Sigmoid colon (tissue), 7 donors: ENCODE measurements around the gene VAMP2. TPM values are rescaled to one million over a fixed set of nuclear protein-coding genes. Genes with fewer than 3 reads are reported as not detected.

ENCODE experiments used
- DNase-seq: peaks from one replicate; pipeline ENCODE4 v3.0.0-alpha.2; 2019
- H3K27ac ChIP-seq, 4 donors: fragments of 200-600 bp; sonication (generic); one replicate each; pipeline ENCODE4 v1.5.1; 2016 to 2019; ENCODE audit warnings: mild to moderate bottlenecking in 1 of 4
- H3K27me3 ChIP-seq, 3 donors: fragments of 200-600 bp; sonication (generic); one replicate each; pipeline ENCODE4 v1.5.1; 2019; ENCODE audit warnings: mild to moderate bottlenecking in 1 of 3
- H3K36me3 ChIP-seq, 4 donors: fragments of 200-600 bp; sonication (generic); one replicate each; pipeline ENCODE4 v1.5.1; 2016 to 2019
- H3K4me1 ChIP-seq, 4 donors: fragments of 200-600 bp; sonication (generic); one replicate each; pipeline ENCODE4 v1.5.1; 2017 to 2019
- H3K4me3 ChIP-seq, 4 donors: fragments of 200-600 bp; sonication (generic); one replicate each; pipeline ENCODE4 v1.5.1; 2017 to 2019; ENCODE audit warnings: mild to moderate bottlenecking in 2 of 4, moderate library complexity in 1 of 4
- H3K9me3 ChIP-seq, 4 donors: fragments of 200-600 bp in 3 of 4; sonication (generic) in 3 of 4; one replicate each; pipeline versions ENCODE4 v1.5.1 to v1.6.1; 2013 to 2019
- EP300 ChIP-seq, 4 donors: sonication (generic); formaldehyde crosslinking; IDR thresholded peaks; one replicate each; pipeline ENCODE4 v1.6.1; 2017; ENCODE audit warnings: antibody characterized with exemption in 4 of 4
- POLR2A ChIP-seq, 2 donors: fragments of 450-650 bp; IDR thresholded peaks; one replicate each; pipeline ENCODE4 v1.6.1; 2016; ENCODE audit warnings: antibody characterized with exemption in 2 of 2, mild to moderate bottlenecking in 2 of 2, moderate library complexity in 2 of 2
- POLR2AphosphoS5 ChIP-seq, 4 donors: sonication (generic); formaldehyde crosslinking; IDR thresholded peaks; one replicate each; pipeline ENCODE4 v1.6.1; 2017; ENCODE audit warnings: antibody characterized with exemption in 4 of 4
- WGBS, 2 donors: extraction: QIAGEN DNeasy Blood & Tissue Kit; methylation state at CpG; one replicate each; pipeline ENCODE4 v1.1.7; 2013; 5-methylcytosine and 5-hydroxymethylcytosine counted together
- intact Hi-C: fragments of 100-400 bp; cut with DNase I; formaldehyde crosslinking; loops from one replicate; pipeline ENCODE4 v1.15.1; 2023
- polyA plus RNA-seq, 3 donors: library from polyadenylated mRNA; stranded (reverse); fragments of 200-250 nt; gene quantifications; one replicate each; pipeline ENCODE4 v1.2.3, GENCODE V29; 2013
- total RNA-seq, 4 donors: library from RNA; depleted of rRNA; stranded (reverse); fragments of >200 nt; gene quantifications; one replicate each; pipeline ENCODE4 v1.1.0, GENCODE V29; 2016
- TF ChIP-seq, protein P1 (sequence below), 4 experiments: fragments of 450-650 bp in 3 of 4; fragments of 200-600 bp in 1 of 4; IDR thresholded peaks; one replicate each; pipeline ENCODE4 v1.5.1; 2016 to 2019; ENCODE audit warnings: antibody characterized with exemption in 4 of 4, mild to moderate bottlenecking in 3 of 4, moderate library complexity in 2 of 4
- donor health status: healthy with polysubstance abuse.
- donor health status: Bipolar disorder and iron deficiency.
- donor health status: healthy.

Gene VAMP2
- total and polyA plus RNA-seq, 7 donors = 20.4 to 57.1 (median 29.6) TPM

DNA sequence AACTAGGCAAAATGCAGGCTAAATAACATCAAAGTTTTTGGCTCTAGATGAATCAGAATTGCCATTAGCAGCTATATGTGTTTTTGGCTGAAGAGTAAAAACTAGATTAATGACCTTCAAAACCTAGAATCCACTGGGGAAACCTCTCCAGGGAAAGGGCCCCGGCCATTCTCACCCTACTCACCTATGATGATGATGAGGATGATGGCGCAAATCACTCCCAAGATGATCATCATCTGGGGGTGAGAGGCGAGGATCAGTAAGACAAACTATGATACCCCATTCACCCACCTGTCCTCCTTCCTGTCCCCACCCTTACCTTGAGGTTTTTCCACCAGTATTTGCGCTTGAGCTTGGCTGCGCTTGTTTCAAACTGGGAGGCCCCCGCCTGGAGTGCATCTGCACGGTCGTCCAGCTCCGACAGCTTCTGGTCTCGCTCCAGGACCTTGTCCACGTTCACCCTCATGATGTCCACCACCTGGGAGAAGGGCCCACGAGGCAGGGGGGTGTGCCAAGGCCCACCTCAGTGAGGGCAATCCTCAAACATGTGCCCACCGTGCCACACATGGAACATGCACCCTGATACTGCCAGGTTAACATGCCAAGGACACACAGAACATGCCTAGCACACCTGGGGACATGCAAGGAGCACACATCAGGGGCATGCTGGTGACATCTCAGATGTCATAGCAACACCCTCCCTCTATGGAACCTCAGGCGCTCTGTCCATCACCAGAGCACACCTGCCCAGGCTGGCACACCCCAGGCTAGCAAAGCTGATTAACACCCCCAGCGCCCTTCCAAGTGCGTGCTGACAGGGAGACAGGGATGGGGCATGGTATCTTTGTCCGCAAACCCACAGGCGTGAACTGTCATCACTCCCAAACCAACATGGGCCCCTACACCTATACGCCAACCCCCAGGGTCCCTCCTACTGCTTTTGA, 1.2 kb downstream of the VAMP2 start:
- Histone ChIP-seq H3K4me1 (peaks cover 0 to 67% (median 60%) of the 10 kb centered on the region in 4 donors), H3K27ac (peak overlapping the region; percentile 98 to 100 (median 99)), H3K4me3 (peak overlapping the region; percentile 83 to 99 (median 98)), H3K9me3 (no peaks in the 10 kb centered on the region), H3K27me3 (no peaks in the 10 kb centered on the region), H3K36me3 (peaks cover 0 to 21% (median 14%) of the 10 kb centered on the region in 4 donors)
- TF ChIP-seq, protein P1, sequence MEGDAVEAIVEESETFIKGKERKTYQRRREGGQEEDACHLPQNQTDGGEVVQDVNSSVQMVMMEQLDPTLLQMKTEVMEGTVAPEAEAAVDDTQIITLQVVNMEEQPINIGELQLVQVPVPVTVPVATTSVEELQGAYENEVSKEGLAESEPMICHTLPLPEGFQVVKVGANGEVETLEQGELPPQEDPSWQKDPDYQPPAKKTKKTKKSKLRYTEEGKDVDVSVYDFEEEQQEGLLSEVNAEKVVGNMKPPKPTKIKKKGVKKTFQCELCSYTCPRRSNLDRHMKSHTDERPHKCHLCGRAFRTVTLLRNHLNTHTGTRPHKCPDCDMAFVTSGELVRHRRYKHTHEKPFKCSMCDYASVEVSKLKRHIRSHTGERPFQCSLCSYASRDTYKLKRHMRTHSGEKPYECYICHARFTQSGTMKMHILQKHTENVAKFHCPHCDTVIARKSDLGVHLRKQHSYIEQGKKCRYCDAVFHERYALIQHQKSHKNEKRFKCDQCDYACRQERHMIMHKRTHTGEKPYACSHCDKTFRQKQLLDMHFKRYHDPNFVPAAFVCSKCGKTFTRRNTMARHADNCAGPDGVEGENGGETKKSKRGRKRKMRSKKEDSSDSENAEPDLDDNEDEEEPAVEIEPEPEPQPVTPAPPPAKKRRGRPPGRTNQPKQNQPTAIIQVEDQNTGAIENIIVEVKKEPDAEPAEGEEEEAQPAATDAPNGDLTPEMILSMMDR (IDR thresholded peaks at IDR 0.05) = no peak
- TF ChIP-seq POLR2AphosphoS5 (IDR thresholded peaks at IDR 0.05) (no peak), POLR2A (IDR thresholded peaks at IDR 0.05) (no peak), EP300 (IDR thresholded peaks at IDR 0.05) (no peak)
- intact Hi-C loops = loop anchor here (5.0 kb wide), 1 partner anchor 61 kb away; no protein-coding TSS in a partner anchor
- 54 to 62% methylated on average over 19 of the region's 19 CpGs for WGBS, 2 donors
- peak; percentile 80 for DNase-seq

DNA sequence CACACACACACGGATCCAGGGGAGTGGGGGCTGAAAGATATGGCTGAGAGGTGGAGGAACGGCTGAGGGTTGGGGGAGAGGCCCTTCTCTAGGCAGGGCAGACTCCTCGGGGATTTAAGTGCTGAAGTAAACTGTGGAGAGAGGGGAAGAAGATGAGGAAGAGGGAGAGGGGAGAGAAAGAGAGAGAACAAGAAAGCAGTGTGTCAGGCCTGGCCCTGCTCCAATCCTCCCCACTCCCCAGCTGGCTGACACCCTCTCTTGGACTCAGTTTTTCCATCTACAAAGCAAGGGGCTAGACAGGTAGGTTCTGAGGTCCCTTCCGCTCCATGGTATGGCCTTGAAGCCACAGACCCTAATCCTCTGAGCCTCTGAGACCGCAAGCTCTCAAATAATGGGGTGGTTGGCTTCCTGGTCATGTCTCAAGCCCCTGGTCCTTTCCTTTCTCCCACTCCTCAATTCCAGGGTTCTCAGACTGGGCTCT, 2.0 kb downstream of the VAMP2 start:
- 45 to 69% methylated on average over 5 of the region's 5 CpGs for WGBS, 2 donors
- H3K4me3 ChIP-seq = peak overlapping the region in 1 of 4 donors; percentile 99
- H3K9me3 ChIP-seq = no peaks in the 10 kb centered on the region
- intact Hi-C loops = loop anchor here (5.0 kb wide), 1 partner anchor 62 kb away; no protein-coding TSS in a partner anchor
- TF ChIP-seq EP300 (IDR thresholded peaks at IDR 0.05) = no peak
- TF ChIP-seq, protein P1 (IDR thresholded peaks at IDR 0.05) = no peak
- TF ChIP-seq POLR2AphosphoS5 (IDR thresholded peaks at IDR 0.05) = no peak
- no peak for TF ChIP-seq POLR2A (IDR thresholded peaks at IDR 0.05)
- peaks cover 0 to 21% (median 14%) of the 10 kb centered on the region in 4 donors for H3K36me3 ChIP-seq
- DNase-seq = peak; percentile 64
- H3K27ac ChIP-seq = peak overlapping the region; percentile 98 to 100 (median 99)
- peaks cover 0 to 67% (median 60%) of the 10 kb centered on the region in 4 donors for H3K4me1 ChIP-seq
- H3K27me3 ChIP-seq = no peaks in the 10 kb centered on the region

DNA sequence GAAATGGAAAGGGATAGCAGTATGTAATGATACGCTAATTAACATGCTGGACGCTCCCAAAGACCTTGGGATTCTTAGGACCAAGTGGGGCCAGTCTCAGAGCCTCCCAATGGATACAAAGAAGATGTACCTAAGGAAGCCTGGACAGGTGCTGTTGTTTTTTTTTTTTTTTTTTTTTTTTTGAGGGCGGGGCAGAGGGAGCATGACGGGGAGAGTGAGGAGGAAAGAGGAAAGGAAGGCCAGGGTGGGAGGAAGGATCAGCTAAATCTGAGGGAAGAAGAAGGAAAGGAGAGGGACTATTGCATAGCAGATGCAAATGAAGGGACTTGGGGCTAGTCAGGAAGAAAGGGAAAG, 2.5 kb downstream of the VAMP2 start:
- Histone ChIP-seq H3K27me3 (no peaks in the 10 kb centered on the region), H3K4me1 (peaks cover 0 to 67% (median 60%) of the 10 kb centered on the region in 4 donors), H3K36me3 (peaks cover 0 to 21% (median 14%) of the 10 kb centered on the region in 4 donors), H3K4me3 (no peak overlapping the region), H3K9me3 (no peaks in the 10 kb centered on the region), H3K27ac (peak overlapping the region; percentile 98 to 100 (median 99))
- TF ChIP-seq POLR2A (IDR thresholded peaks at IDR 0.05) (no peak), POLR2AphosphoS5 (IDR thresholded peaks at IDR 0.05) (no peak), EP300 (IDR thresholded peaks at IDR 0.05) (no peak)
- TF ChIP-seq, protein P1 (IDR thresholded peaks at IDR 0.05) = no peak
- 46 to 75% methylated on average over 4 of the region's 4 CpGs for WGBS, 2 donors
- intact Hi-C loops = loop anchor here (5.0 kb wide), 1 partner anchor 62 kb away; no protein-coding TSS in a partner anchor
- DNase-seq = no peak

DNA sequence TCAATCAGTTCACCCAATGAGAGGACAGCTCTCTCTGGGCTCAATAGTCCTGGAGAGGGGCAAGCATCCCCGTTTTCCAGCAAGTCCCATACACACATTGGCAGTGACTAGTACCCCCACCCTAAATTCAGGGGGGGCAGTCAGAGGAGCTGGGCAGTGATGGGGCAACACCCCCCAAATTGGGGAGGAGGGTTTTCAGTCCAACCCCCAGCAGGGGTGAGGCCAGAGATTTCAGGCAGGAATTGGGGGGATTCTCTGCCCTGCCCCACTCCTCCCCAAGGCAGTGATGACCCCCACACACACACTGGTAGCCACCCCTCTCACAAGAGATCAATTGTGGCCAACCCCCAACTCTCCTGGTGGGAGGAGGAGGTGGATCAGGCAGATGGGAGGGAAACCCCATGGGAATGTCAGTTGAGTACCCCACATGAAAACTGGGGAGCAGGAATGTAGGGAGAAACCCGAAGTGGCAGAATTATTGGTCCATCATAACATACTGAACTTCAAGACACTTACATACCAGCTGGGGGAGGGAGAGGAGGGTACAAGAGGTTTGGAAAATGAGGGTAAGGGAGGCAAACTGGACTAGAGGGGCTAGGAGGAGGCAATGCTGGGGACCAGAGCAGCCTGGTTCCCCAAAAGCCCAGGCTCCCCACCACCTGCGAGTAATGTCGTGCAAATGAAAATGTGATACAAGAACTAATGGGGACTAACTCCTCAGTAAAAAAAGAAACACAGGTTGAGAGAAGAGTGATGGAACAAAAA, 3.1 kb downstream of the VAMP2 start:
- H3K4me3 ChIP-seq = no peak overlapping the region
- peaks cover 0 to 21% (median 14%) of the 10 kb centered on the region in 4 donors for H3K36me3 ChIP-seq
- WGBS, 2 donors = 67 to 84% methylated on average over 4 of the region's 4 CpGs
- DNase-seq = peak; percentile 64
- H3K27ac ChIP-seq = peak overlapping the region; percentile 98 to 100 (median 99)
- H3K4me1 ChIP-seq = peaks cover 0 to 65% (median 59%) of the 10 kb centered on the region in 4 donors
- no peaks in the 10 kb centered on the region for H3K27me3 ChIP-seq
- no peaks in the 10 kb centered on the region for H3K9me3 ChIP-seq
- no peak for TF ChIP-seq EP300 (IDR thresholded peaks at IDR 0.05)
- no peak for TF ChIP-seq POLR2AphosphoS5 (IDR thresholded peaks at IDR 0.05)
- no peak for TF ChIP-seq POLR2A (IDR thresholded peaks at IDR 0.05)
- TF ChIP-seq, protein P1 (IDR thresholded peaks at IDR 0.05) = no peak
- intact Hi-C loops = loop anchor here (1.0 to 5.0 kb wide), 4 partner anchors 21 to 317 kb away; partner anchors contain the start of gene HES7
